NCI-H526 treated with DMSO at 0.1 percent for 48 hours (cell line): Measurements from ENCODE around the gene PSD4.

ENCODE experiments used
- DNase-seq: peaks from one replicate; lab custom pipeline; 2025; lab: John Stamatoyannopoulos, UW

The PSD4 gene

GRCh38 chr2:113184531-113185230 lies 10.9 kb downstream of the PSD4 start:
- no peak for DNase-seq

GRCh38 chr2:113185664-113186432 lies 12.1 kb downstream of the PSD4 start:
- DNase-seq = no peak

- no peak for DNase-seq
Measured at GRCh38 chr2:113186433-113186796, 12.6 kb downstream of the PSD4 start.

- DNase-seq = no peak
Measured at GRCh38 chr2:113187771-113188170, 14.0 kb downstream of the PSD4 start.

- no peak for DNase-seq
Measured at GRCh38 chr2:113190871-113191270, 17.1 kb downstream of the PSD4 start.

- no peak for DNase-seq
Measured at GRCh38 chr2:113192459-113193100, 18.8 kb downstream of the PSD4 start.

GRCh38 chr2:113195923-113196501 lies 22.2 kb downstream of the PSD4 start:
- DNase-seq = no peak

GRCh38 chr2:113196839-113197238 lies 23.1 kb downstream of the PSD4 start:
- no peak for DNase-seq

GRCh38 chr2:113197347-113198047 lies 23.7 kb downstream of the PSD4 start:
- DNase-seq = no peak

- DNase-seq = no peak
Measured at GRCh38 chr2:113198048-113198789, 24.4 kb downstream of the PSD4 start.

GRCh38 chr2:113198790-113199612 lies 25.2 kb downstream of the PSD4 start:
- DNase-seq = peak; percentile 73

- no peak for DNase-seq
Measured at GRCh38 chr2:113200236-113200635, 26.5 kb downstream of the PSD4 start.

- DNase-seq = no peak
Measured at GRCh38 chr2:113200736-113201490, 27.1 kb downstream of the PSD4 start.

- DNase-seq = no peak
Measured at GRCh38 chr2:113201496-113202304, 27.9 kb downstream of the PSD4 start.

GRCh38 chr2:113202305-113203216 lies 28.8 kb downstream of the PSD4 start:
- DNase-seq = peak; percentile 3

- DNase-seq = no peak
Measured at GRCh38 chr2:113203217-113203530, 29.4 kb downstream of the PSD4 start.

GRCh38 chr2:113203901-113204519 lies 30.2 kb downstream of the PSD4 start:
- peak; percentile 63 for DNase-seq

- no peak for DNase-seq
Measured at GRCh38 chr2:113206251-113206650, 32.5 kb downstream of the PSD4 start.
